CD8-positive, alpha-beta memory T cell (primary cell): Measurements from ENCODE around the gene GJC1. TPM values are rescaled to one million over a fixed set of nuclear protein-coding genes. Genes with fewer than 3 reads are reported as not detected.
A peak's percentile ranks its signal among the peaks of the same experiment; 100 is the strongest.

ENCODE experiments used
- CTCF ChIA-PET: fragments of 350-600 bp; sonication (Branson Sonifier 250); formaldehyde crosslinking; loops from one replicate; lab custom pipeline; 2021; ENCODE audit warnings: antibody characterized with exemption; lab: Charles Lee
- POLR2A ChIA-PET: fragments of 350-600 bp; sonication (Branson Sonifier 250); formaldehyde crosslinking; loops from one replicate; lab custom pipeline; 2021; ENCODE audit warnings: antibody characterized with exemption; lab: Charles Lee
- DNase-seq, 5 donors: peaks; one replicate each; pipeline versions ENCODE4 v3.0.0 to v3.0.0-alpha.2; 2020 to 2022; ENCODE audit warnings: mixed read lengths in 1 of 5
- H3K27ac ChIP-seq: one replicate; pipeline ENCODE4 v1.7.0; 2013; ENCODE audit warnings: low read depth, mild to moderate bottlenecking, low read length, moderate library complexity
- H3K27me3 ChIP-seq: 2 replicates; pipeline ENCODE4 v1.7.0; 2013; ENCODE audit warnings: low read length, mild to moderate bottlenecking; ENCODE audit not compliant: insufficient read depth, poor library complexity, severe bottlenecking
- H3K36me3 ChIP-seq: 2 replicates; pipeline ENCODE4 v1.7.0; 2013; ENCODE audit warnings: mild to moderate bottlenecking, low read length, moderate library complexity; ENCODE audit not compliant: insufficient read depth
- H3K4me1 ChIP-seq: 2 replicates; pipeline ENCODE4 v1.7.0; 2013; ENCODE audit warnings: mild to moderate bottlenecking, low read length, moderate library complexity; ENCODE audit not compliant: insufficient read depth
- H3K4me3 ChIP-seq: 2 replicates; pipeline ENCODE4 v1.7.0; 2013; ENCODE audit warnings: mild to moderate bottlenecking, low read length
- H3K9me3 ChIP-seq: 2 replicates; pipeline ENCODE4 v1.7.0; 2013; ENCODE audit warnings: mild to moderate bottlenecking, low read length
- H3K27ac Mint-ChIP-seq, 8 donors: one replicate each; pipeline ENCODE4 v1.8.0; 2020 to 2021; ENCODE audit warnings: mixed read lengths in 8 of 8, mild to moderate bottlenecking in 6 of 8, inconsistent platforms in 3 of 8, moderate library complexity in 3 of 8
- H3K27me3 Mint-ChIP-seq, 2 donors: one replicate each; pipeline ENCODE4 v1.8.0; 2020 to 2021; ENCODE audit warnings: mixed read lengths in 2 of 2, mild to moderate bottlenecking in 1 of 2, moderate library complexity in 1 of 2
- H3K36me3 Mint-ChIP-seq, 3 donors: one replicate each; pipeline ENCODE4 v1.8.0; 2020 to 2021; ENCODE audit warnings: mixed read lengths in 3 of 3, inconsistent platforms in 1 of 3, mild to moderate bottlenecking in 1 of 3
- H3K4me1 Mint-ChIP-seq, 3 donors: one replicate each; pipeline ENCODE4 v1.8.0; 2020 to 2021; ENCODE audit warnings: mixed read lengths in 3 of 3, inconsistent platforms in 1 of 3, mild to moderate bottlenecking in 1 of 3
- H3K4me3 Mint-ChIP-seq, 7 donors: one replicate each; pipeline ENCODE4 v1.8.0; 2020 to 2021; ENCODE audit warnings: mixed read lengths in 7 of 7, mild to moderate bottlenecking in 6 of 7, moderate library complexity in 4 of 7, inconsistent platforms in 2 of 7
- H3K9me3 Mint-ChIP-seq, 5 donors: one replicate each; pipeline ENCODE4 v1.8.0; 2020 to 2022; ENCODE audit warnings: mixed read lengths in 5 of 5, mild to moderate bottlenecking in 3 of 5, moderate library complexity in 2 of 5, inconsistent platforms in 1 of 5
- polyA plus RNA-seq: library from polyadenylated mRNA; unstranded; fragments of 300-500 nt; fragmentation: Illumina TruSeq; gene quantifications from one replicate; pipeline ENCODE4 v1.2.3, GENCODE V29; 2021
- total RNA-seq, 2 experiments: library from RNA; stranded (reverse); gene quantifications; one replicate each; pipeline ENCODE4 v1.2.3, GENCODE V29; 2021

GJC1 gene
- total and polyA plus RNA-seq, 3 experiments from 2014 or later: 9.4 to 10.2 TPM; not detected in 1

- Histone ChIP-seq H3K4me1 (no peaks in the 10 kb centered on the region), H3K4me3 (no peak overlapping the region), H3K27me3 (no peaks in the 10 kb centered on the region), H3K36me3 (no peaks in the 10 kb centered on the region), H3K27ac (no peak overlapping the region), H3K9me3 (no peaks in the 10 kb centered on the region)
- CTCF ChIA-PET: no interaction called here
- no peaks in the 10 kb centered on the region for H3K9me3 Mint-ChIP-seq
- POLR2A ChIA-PET: interaction anchor here (0.6 kb wide), 1 partner anchor 406 kb away, joined by 3 read pairs; no protein-coding TSS in a partner anchor
- H3K36me3 Mint-ChIP-seq: no peaks in the 10 kb centered on the region
- no peaks in the 10 kb centered on the region for H3K4me1 Mint-ChIP-seq
- no peak for DNase-seq
- H3K4me3 Mint-ChIP-seq: no peak overlapping the region
- H3K27me3 Mint-ChIP-seq: peaks cover 4 to 19% of the 10 kb centered on the region in 2 donors
- no peak overlapping the region for H3K27ac Mint-ChIP-seq
Measured at GRCh38 chr17:44807817-44808155, 22.3 kb downstream of the GJC1 start.

- no peak for DNase-seq
- H3K36me3 Mint-ChIP-seq: no peaks in the 10 kb centered on the region
- Histone ChIP-seq H3K4me3 (no peak overlapping the region), H3K9me3 (no peaks in the 10 kb centered on the region), H3K27ac (no peak overlapping the region), H3K27me3 (no peaks in the 10 kb centered on the region), H3K36me3 (no peaks in the 10 kb centered on the region), H3K4me1 (no peaks in the 10 kb centered on the region)
- H3K27ac Mint-ChIP-seq: no peak overlapping the region
- H3K9me3 Mint-ChIP-seq: no peaks in the 10 kb centered on the region
- H3K4me3 Mint-ChIP-seq: no peak overlapping the region
- peaks cover 4 to 17% of the 10 kb centered on the region in 2 donors for H3K27me3 Mint-ChIP-seq
- ChIA-PET CTCF (no interaction called here), POLR2A (interaction anchor here (0.6 kb wide), 1 partner anchor 405 kb away, joined by 3 read pairs; no protein-coding TSS in a partner anchor)
- no peaks in the 10 kb centered on the region for H3K4me1 Mint-ChIP-seq
Measured at GRCh38 chr17:44807093-44807816, 22.8 kb downstream of the GJC1 start.

GRCh38 chr17:44804302-44805089 lies 25.6 kb downstream of the GJC1 start:
- Histone ChIP-seq H3K4me1 (no peaks in the 10 kb centered on the region), H3K36me3 (no peaks in the 10 kb centered on the region), H3K27ac (no peak overlapping the region), H3K4me3 (no peak overlapping the region), H3K9me3 (no peaks in the 10 kb centered on the region), H3K27me3 (no peaks in the 10 kb centered on the region)
- ChIA-PET CTCF (no interaction called here), POLR2A (no interaction called here)
- Mint-ChIP-seq H3K27me3 (peaks cover 4 to 17% of the 10 kb centered on the region in 2 donors), H3K36me3 (no peaks in the 10 kb centered on the region), H3K9me3 (no peaks in the 10 kb centered on the region), H3K4me3 (no peak overlapping the region), H3K27ac (peak overlapping the region in 1 of 8 donors; percentile 72), H3K4me1 (no peaks in the 10 kb centered on the region)
- DNase-seq: no peak

GRCh38 chr17:44801880-44802279 lies 28.2 kb downstream of the GJC1 start:
- H3K4me1 ChIP-seq: no peaks in the 10 kb centered on the region
- Mint-ChIP-seq H3K4me3 (no peak overlapping the region), H3K4me1 (no peaks in the 10 kb centered on the region), H3K27me3 (peaks cover 5 to 15% of the 10 kb centered on the region in 2 donors), H3K9me3 (no peaks in the 10 kb centered on the region), H3K36me3 (no peaks in the 10 kb centered on the region), H3K27ac (no peak overlapping the region)
- H3K36me3 ChIP-seq: no peaks in the 10 kb centered on the region
- no peaks in the 10 kb centered on the region for H3K27me3 ChIP-seq
- ChIA-PET POLR2A (no interaction called here), CTCF (no interaction called here)
- H3K9me3 ChIP-seq: no peaks in the 10 kb centered on the region
- H3K27ac ChIP-seq: no peak overlapping the region
- no peak for DNase-seq
- no peak overlapping the region for H3K4me3 ChIP-seq

- Mint-ChIP-seq H3K4me3 (no peak overlapping the region), H3K4me1 (no peaks in the 10 kb centered on the region), H3K36me3 (no peaks in the 10 kb centered on the region), H3K27ac (no peak overlapping the region), H3K9me3 (no peaks in the 10 kb centered on the region), H3K27me3 (peaks cover 2 to 17% of the 10 kb centered on the region in 2 donors)
- no peak overlapping the region for H3K27ac ChIP-seq
- H3K27me3 ChIP-seq: no peaks in the 10 kb centered on the region
- CTCF ChIA-PET: interaction anchor here (0.8 to 1.6 kb wide), 2 partner anchors 15 to 22 kb away, joined by 3 to 5 read pairs; no protein-coding TSS in a partner anchor
- H3K4me1 ChIP-seq: no peaks in the 10 kb centered on the region
- no peak for DNase-seq
- no peaks in the 10 kb centered on the region for H3K36me3 ChIP-seq
- no peak overlapping the region for H3K4me3 ChIP-seq
- H3K9me3 ChIP-seq: no peaks in the 10 kb centered on the region
- POLR2A ChIA-PET: no interaction called here
Measured at GRCh38 chr17:44798356-44798755, 31.7 kb downstream of the GJC1 start.

- Mint-ChIP-seq H3K9me3 (no peaks in the 10 kb centered on the region), H3K36me3 (no peaks in the 10 kb centered on the region), H3K4me3 (no peak overlapping the region), H3K4me1 (no peaks in the 10 kb centered on the region), H3K27ac (no peak overlapping the region), H3K27me3 (peaks cover 2 to 17% of the 10 kb centered on the region in 2 donors)
- Histone ChIP-seq H3K9me3 (no peaks in the 10 kb centered on the region), H3K4me3 (no peak overlapping the region), H3K4me1 (no peaks in the 10 kb centered on the region), H3K27me3 (no peaks in the 10 kb centered on the region), H3K27ac (no peak overlapping the region), H3K36me3 (no peaks in the 10 kb centered on the region)
- no peak for DNase-seq
- POLR2A ChIA-PET: no interaction called here
- CTCF ChIA-PET: interaction anchor here (1.6 kb wide), 1 partner anchor 22 kb away, joined by 5 read pairs; no protein-coding TSS in a partner anchor
Measured at GRCh38 chr17:44797802-44798201, 32.3 kb downstream of the GJC1 start.

GRCh38 chr17:44796731-44797130 lies 33.4 kb downstream of the GJC1 start:
- H3K27ac Mint-ChIP-seq: no peak overlapping the region
- H3K27me3 ChIP-seq: no peaks in the 10 kb centered on the region
- no peak overlapping the region for H3K27ac ChIP-seq
- CTCF ChIA-PET: no interaction called here
- no peak overlapping the region for H3K4me3 ChIP-seq
- H3K27me3 Mint-ChIP-seq: peaks cover 2 to 17% of the 10 kb centered on the region in 2 donors
- H3K36me3 Mint-ChIP-seq: no peaks in the 10 kb centered on the region
- no peak for DNase-seq
- H3K4me1 Mint-ChIP-seq: no peaks in the 10 kb centered on the region
- H3K4me3 Mint-ChIP-seq: no peak overlapping the region
- H3K9me3 ChIP-seq: no peaks in the 10 kb centered on the region
- H3K9me3 Mint-ChIP-seq: no peaks in the 10 kb centered on the region
- POLR2A ChIA-PET: no interaction called here
- no peaks in the 10 kb centered on the region for H3K4me1 ChIP-seq
- H3K36me3 ChIP-seq: no peaks in the 10 kb centered on the region

GRCh38 chr17:44795928-44796327 lies 34.2 kb downstream of the GJC1 start:
- Histone ChIP-seq H3K4me3 (no peak overlapping the region), H3K4me1 (no peaks in the 10 kb centered on the region), H3K27me3 (no peaks in the 10 kb centered on the region), H3K27ac (no peak overlapping the region), H3K36me3 (no peaks in the 10 kb centered on the region), H3K9me3 (no peaks in the 10 kb centered on the region)
- Mint-ChIP-seq H3K36me3 (no peaks in the 10 kb centered on the region), H3K27me3 (peaks cover 2 to 17% of the 10 kb centered on the region in 2 donors), H3K4me3 (no peak overlapping the region), H3K9me3 (no peaks in the 10 kb centered on the region), H3K27ac (no peak overlapping the region), H3K4me1 (no peaks in the 10 kb centered on the region)
- ChIA-PET CTCF (no interaction called here), POLR2A (no interaction called here)
- DNase-seq: no peak
